GM19463 (cell line): ENCODE data around the gene CRAMP1.
"Not testable (repeated sequence)": the region's sequence is repeated elsewhere in the genome, so short reads cannot be mapped to it uniquely, and the experiment has no call there.

Source experiments
- ATAC-seq: cut with Tn5 transposase; IDR thresholded peaks from one replicate; pipeline ENCODE4 v1.9.1; 2021; ENCODE audit warnings: mild to moderate bottlenecking, moderate library complexity; ENCODE audit not compliant: unreplicated experiment

CRAMP1 gene

GRCh38 chr16:1612320-1613111, at the start of gene CRAMP1:
CRAMP1 (plus strand) TSS chr16:1612360; CDS start chr16:1614640, 2,280 bp downstream.
- peak; percentile 54 for ATAC-seq

GRCh38 chr16:1563786-1564185, 48.4 kb upstream of the CRAMP1 start:
- no peak for ATAC-seq

- ATAC-seq, result no peak
Observed at GRCh38 chr16:1564325-1564724, 47.8 kb upstream of the CRAMP1 start.

DNA sequence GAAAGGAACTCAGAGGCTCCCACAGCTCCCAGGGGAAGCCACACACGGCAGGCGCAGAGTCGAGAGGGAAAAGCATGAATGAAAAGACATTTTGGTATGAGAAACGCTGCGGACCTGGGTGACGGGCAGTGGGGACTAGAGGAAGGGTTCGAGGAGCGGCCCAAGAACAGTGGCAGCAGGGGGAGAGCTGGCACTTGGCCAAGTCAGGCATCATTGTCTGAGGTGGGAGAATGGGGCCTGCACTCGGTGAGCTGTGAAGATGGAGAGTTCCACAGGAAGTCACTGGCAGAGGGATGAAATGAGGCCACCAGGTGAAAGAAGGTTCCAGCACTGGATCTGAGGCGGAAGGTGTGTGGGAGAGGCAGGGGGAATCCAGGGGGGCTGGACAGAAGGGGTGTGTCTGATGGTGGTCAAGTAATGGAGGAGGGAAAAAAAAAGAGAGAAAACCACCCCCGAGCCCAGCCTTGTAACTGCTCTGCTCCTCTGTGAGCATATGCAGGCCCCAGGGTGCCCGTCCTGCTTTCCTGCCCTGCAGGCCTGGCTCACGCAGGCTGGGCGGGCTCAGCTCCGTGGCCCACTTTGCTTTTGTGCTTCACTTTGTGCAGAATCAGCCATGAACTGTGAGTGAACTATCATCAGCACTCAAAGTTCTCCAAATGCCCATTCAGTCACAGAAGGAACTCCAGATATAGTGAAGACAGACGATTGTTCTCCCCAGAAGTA, 46.9 kb upstream of the CRAMP1 start:
- ATAC-seq, result no peak

- ATAC-seq, result no peak
Observed at GRCh38 chr16:1567988-1568387, 44.2 kb upstream of the CRAMP1 start.

DNA sequence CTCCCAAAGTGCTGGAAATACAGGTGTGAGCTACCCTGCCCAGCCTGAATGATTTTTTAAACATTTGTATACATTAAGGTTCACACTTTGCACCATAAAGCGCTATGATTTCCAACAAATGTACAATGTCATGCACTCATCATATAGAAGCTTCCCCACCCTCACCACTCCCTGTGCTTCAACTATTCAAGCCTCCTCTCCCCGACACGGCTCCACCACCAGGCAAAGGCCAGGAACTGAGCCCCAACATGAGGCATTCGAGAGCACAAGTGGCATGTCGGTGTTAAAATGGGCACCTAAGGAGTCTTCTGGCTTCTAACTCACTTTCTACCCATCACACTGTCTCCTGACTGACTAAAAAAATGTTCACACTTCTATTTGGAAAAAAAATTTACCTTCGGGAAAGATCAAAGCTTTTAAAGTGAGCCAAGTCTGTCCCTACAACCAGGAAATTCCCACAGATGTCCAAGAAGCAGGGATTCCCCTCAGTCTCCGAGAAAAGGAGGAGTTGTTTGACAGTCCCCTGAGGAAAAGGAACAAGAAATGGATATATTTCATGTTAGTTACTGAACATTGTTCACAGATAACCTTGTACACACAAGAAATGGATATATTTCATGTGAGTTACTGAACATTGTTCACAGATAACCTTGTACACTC, 41.0 kb upstream of the CRAMP1 start:
- no peak for ATAC-seq

GRCh38 chr16:1572673-1573072, 39.5 kb upstream of the CRAMP1 start:
- no peak for ATAC-seq

- no peak for ATAC-seq
Observed at GRCh38 chr16:1573301-1573700, 38.9 kb upstream of the CRAMP1 start.

GRCh38 chr16:1575578-1575977, 36.6 kb upstream of the CRAMP1 start:
- no peak for ATAC-seq

- ATAC-seq, result no peak
Observed at GRCh38 chr16:1579214-1579613, 32.9 kb upstream of the CRAMP1 start.

GRCh38 chr16:1580256-1580655, 31.9 kb upstream of the CRAMP1 start:
- ATAC-seq, result no peak

GRCh38 chr16:1580956-1581355, 31.2 kb upstream of the CRAMP1 start:
- ATAC-seq, result no peak

DNA sequence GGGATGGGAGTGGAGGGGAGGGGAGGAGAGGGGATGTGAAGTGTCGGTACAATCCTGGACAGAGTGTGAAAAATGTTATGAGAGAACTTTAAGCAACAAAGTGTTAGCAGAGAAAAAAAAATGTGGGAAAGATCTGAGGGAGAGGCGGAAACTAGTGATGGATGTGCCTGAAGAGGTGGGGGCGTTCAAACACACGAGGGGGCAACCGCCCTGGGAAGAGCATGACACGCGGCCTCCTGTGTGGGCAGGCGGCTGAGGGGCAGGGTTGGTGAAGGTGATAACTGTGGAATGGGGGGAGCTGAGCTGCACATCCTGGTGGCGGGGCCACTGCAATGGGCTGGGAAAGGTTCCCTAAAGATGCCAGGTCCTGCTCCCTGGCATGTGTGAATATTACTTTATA, 30.4 kb upstream of the CRAMP1 start:
- ATAC-seq, result no peak

GRCh38 chr16:1583180-1583579, 29.0 kb upstream of the CRAMP1 start:
- ATAC-seq, result no peak

GRCh38 chr16:1584926-1585484, 27.2 kb upstream of the CRAMP1 start:
- no peak for ATAC-seq

DNA sequence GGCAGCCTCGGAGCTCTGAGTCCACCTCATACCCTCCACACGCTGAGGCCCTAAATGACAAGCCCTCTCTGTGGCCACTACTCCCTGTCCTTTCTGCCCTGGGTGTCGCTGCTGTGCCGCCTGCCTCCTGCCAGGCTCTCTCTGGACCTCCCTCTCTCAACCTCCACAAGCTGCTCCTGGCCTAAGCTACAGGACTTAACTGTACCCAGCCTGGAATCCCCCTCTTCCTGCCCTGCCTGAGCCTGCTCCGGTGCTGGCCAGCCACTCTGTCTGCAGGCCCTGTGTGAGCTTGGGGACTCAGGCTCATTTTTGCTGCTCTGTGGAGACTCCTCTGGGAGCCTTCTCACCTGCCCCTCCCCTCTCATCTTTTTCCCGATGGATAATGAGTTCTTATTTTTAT, 21.8 kb upstream of the CRAMP1 start:
- ATAC-seq, result no peak

- no peak for ATAC-seq
Observed at GRCh38 chr16:1590930-1591705, 21.0 kb upstream of the CRAMP1 start.

- ATAC-seq, result no peak
Observed at GRCh38 chr16:1592446-1592845, 19.7 kb upstream of the CRAMP1 start.

DNA sequence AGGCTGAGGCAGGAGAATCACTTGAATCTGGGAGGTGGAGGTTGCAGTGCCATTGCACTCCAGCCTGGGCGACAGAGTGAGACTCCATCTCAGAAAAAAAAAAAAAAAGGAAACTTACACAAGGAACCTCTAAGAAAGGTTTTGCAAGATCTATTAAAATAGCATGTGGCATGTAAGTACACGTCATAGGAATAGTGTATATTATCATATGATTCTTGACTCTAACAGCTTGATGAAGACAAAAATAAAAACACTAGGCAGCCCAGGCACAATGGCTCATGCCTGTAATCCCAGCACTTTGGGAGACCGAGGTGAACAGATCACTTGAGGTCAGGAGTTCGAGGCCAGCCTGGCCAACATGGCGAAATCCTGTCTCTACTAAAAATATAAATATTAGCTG, 16.6 kb upstream of the CRAMP1 start:
- not testable (repeated sequence) for ATAC-seq

DNA sequence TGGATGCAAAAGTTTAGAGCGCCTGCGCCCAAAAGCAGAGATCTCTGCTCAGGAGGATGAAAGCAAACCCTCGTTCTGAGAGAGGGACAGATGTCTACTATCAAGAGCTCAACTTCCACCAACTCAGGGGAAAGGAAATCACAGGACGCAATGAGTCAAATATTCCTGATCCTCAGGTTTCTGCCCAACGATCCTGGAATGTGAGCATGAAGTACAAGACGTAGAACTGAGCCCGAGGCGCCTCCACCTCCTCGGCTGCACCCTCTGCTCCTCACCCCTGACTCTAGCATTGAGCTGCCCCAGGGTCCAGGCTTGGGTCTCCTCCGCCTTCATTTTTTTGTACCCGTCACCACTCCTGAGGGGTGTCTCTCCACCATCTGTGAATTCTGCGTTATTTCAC, 15.6 kb upstream of the CRAMP1 start:
- no peak for ATAC-seq

- ATAC-seq, result no peak
Observed at GRCh38 chr16:1597154-1597553, 15.0 kb upstream of the CRAMP1 start.
